GM18505 (cell line): ENCODE results near the gene FABP3.
"Not testable (repeated sequence)": the region's sequence is repeated elsewhere in the genome, so short reads cannot be mapped to it uniquely, and the experiment has no call there.

Source experiments
- ATAC-seq: cut with Tn5 transposase; IDR thresholded peaks from one replicate; pipeline ENCODE4 v1.9.1; 2021; ENCODE audit not compliant: unreplicated experiment
- POLR2A ChIP-seq: IDR thresholded peaks from 4 replicates; pipeline ENCODE4 v1.6.1; 2011; ENCODE audit warnings: borderline replicate concordance; ENCODE audit not compliant: insufficient read depth, insufficient read length; ENCODE audit errors: extremely low read depth

FABP3 gene

DNA sequence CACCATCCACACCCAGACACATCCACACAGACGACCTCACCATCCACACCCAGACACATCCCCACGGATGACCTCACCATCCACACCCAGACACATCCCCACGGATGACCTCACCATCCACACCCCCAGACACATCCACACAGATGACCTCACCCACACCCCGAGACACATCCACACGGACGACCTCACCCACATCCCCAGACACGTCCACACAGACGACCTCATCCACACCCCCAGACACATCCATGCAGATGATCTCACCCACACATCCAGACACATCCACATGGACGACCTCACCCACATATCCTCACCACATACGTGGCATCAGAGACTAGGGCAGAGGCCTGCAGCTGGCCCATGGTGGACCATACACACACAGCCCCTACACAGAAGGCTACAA, 14.7 kb upstream of the FABP3 start:
- TF ChIP-seq POLR2A: no peak
- ATAC-seq: no peak

DNA sequence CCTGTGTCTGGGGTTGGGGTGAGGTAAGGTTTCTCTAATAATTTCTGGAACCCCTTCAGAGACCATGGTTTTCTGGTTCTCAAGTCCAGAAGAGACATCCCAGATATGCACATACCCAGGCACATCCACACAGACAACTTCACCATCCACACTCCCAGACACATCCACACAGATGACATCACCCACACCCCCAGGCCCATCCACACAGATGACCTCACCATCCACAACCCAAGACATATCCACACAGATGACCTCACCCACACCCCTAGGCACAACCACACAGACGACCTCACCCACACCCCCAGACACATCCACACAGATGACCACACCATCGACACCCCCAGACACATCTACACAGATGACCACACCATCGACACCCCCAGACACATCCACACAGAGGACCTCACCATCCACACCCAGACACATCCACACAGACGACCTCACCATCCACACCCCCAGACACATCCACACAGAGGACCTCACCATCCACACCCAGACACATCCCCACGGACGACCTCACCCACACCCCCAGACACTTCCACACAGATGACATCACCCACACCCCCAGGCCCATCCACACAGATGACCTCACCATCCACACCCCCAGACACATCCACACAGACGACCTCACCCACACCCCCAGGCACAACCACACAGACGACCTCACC, 13.8 kb upstream of the FABP3 start:
- not testable (repeated sequence) for ATAC-seq

DNA sequence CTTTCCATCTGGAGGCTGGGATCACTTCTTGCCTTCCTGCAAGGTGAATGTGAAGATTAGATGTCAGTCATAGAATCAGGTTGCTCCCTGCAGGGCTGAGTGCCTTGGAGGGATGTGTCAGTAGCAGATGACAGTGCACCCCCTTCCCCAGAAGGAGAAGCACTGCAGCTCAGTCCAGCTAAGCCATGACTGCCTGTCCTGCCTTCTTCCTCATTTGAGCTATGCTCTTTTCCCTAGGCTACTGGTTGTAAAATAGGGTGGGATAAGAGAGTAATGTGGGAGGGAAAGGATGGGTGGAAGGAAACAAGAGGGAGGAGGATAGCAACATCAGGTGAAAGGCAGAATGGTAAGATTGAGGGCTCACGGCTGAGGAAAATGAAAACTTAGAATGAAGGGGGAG, 11.1 kb upstream of the FABP3 start:
- ATAC-seq: no peak
- TF ChIP-seq POLR2A: no peak

DNA sequence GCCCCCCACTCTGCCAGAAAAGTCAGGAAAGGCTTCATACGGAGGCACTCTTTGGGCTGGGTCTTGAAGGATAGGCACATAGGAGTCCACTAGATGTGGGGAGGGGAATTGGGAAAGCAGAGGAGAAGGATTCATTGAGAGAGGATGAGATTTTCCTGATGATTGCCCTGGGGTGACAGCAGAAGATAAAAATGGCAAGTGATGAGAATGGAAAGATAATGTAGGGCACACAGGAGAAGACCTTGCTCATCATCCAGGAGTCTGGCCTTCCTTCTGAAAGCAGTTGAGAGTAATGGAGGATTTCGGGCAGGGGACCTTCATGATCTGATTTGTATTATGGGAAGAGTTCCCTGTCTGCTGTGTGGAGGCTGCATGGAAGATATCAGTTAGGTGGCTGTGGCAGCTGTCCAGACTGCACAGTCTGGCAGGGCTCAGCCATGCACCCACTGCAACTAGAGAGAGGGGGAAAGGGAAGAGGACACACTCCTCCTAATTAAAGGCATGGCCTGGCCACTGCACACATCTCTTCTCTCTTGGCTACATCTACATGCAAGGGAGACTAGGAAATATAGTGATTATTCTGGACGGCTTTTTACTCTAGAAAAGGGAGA, 9.6 kb upstream of the FABP3 start:
- ATAC-seq: no peak
- no peak for TF ChIP-seq POLR2A

DNA sequence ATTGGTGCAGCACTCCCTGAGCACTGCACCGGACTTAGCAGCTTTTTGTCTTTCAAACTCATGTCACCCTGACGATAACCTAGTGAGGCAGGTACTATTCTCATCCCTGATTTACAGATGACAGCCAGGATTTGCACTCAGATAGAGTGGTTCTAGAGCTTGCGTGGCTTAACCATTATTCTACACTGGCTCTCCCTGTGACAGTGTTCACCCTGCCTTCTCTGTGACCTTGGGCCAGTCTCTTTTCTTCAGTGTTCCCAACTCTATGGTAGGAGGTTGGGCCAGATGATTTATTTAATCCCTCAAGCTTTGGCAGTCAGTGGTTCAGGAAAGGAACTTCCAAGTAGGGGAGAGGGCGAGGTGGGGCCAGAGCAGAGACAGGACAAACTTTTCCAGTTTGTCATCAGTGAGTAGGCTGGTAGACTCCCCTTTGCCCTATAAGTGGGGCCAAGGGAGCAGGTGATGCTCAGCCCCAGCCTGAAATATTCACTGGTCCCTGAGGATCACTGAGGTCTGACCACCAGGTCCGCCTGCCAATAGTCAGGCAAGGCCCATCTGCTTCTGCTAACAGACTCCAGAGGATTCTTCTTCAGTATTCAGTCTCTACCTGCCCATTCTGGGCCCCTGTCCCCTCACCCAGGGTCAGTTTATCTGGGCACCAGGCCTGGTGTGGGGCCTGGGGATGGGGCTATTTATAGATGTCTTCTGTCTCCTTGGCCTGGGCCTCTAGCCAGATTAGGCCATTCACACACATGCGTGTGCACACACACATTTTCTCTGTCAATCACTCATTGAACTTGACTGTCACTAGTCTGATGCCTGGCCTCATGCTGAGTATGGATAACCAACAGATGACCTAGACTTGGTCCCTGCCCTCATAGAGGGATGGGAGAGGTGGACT, 8.8 kb upstream of the FABP3 start:
- no peak for ATAC-seq
- no peak for TF ChIP-seq POLR2A

DNA sequence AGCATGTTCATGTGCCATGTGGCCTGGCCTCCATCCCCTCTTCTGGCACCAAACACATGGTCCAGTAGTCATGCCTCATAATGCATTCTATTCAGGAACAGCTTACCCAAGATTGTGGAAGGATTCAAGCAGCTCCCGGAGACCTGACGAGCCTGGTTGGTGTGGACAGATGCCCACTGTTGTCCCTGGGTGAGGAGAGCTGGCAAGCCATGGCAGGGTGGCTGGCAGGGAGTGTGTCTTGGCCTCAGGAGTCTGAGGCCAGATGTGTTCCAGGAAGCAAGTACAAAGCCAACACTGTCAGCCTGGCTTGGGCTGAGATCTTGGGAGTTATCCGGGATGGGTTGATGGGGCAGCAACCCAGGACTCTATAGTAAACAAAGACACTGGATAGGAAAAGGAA, 7.3 kb upstream of the FABP3 start:
- no peak for TF ChIP-seq POLR2A
- ATAC-seq: no peak

DNA sequence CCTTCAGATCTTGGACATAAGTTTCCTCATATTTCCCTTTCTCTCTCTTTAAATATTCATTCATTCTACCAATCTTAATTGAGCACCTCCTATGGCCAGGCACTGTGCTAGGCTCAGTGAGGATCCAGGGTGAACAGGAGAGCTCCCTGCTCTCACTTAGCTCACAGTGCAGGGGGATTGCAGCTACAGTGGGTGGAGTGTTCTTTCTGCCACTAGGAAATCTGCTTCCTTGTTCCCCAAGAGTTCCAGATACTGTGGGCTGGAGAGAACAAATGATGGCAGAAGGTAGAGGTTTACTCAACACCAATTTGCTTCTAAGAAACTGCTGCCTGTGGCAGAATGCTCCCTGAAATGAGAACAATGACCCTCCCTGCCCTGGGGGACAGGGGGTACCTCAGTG, 5.1 kb upstream of the FABP3 start:
- ATAC-seq: no peak
- TF ChIP-seq POLR2A: no peak

DNA sequence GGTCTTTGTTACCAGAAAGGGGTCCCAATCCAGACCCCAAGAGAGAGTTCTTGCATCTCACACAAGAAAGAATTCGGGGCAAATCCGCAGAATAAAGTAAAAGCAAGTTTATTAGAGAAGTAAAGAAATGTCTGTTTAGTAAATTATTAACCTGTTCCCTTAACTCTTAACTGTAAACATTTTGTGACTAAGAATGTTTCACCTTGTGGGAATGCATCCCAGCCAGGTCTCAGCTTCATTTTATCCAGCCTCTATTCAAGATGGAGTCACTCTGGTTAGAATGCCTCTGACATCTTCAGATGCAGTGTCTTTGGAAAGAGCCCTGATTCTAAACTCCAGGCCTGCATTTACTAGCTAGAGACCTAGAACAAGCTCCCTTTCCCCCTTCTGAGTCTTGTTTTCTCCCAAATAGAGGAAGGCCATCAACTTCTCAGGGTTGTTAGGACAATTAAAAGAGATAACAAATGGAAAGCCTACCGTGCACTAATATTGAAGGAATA, 4.5 kb upstream of the FABP3 start:
- no peak for ATAC-seq
- TF ChIP-seq POLR2A: no peak

DNA sequence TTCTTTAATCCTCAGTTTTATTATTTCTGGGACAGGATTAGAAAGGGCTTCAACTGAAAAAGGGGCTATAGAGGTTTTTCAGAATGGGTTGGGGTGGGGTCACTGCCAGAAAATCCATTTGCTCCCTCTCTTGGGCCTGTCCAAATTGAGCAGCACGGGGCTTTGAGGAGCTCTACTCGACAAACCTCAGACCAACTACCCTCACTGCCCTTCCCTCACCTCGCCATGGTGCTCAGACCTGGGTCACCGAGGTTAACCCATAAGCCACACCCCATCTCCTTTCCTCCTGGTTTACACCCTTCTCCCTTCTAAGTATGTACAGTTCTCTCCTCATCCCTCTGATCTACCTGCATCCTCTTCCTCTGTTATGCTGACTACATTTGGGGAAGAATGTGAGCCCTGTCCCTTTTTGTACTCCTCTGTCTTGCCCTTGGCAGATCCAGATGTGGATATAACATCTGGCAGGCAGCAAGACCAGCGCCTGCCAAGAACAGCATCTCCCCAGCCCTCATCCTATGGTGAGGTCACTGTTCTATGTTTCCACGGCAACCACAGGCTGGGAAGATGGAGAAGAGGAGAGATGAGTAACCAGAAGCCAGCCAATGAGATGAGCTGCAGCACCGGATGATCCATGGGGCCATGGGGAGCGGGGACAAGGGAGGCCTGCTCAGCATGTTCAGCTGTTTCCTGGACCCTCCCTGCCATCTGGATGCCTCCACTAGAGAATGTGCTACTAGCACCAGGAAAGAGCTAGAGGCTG, 3.7 kb upstream of the FABP3 start:
- TF ChIP-seq POLR2A: no peak
- no peak for ATAC-seq

DNA sequence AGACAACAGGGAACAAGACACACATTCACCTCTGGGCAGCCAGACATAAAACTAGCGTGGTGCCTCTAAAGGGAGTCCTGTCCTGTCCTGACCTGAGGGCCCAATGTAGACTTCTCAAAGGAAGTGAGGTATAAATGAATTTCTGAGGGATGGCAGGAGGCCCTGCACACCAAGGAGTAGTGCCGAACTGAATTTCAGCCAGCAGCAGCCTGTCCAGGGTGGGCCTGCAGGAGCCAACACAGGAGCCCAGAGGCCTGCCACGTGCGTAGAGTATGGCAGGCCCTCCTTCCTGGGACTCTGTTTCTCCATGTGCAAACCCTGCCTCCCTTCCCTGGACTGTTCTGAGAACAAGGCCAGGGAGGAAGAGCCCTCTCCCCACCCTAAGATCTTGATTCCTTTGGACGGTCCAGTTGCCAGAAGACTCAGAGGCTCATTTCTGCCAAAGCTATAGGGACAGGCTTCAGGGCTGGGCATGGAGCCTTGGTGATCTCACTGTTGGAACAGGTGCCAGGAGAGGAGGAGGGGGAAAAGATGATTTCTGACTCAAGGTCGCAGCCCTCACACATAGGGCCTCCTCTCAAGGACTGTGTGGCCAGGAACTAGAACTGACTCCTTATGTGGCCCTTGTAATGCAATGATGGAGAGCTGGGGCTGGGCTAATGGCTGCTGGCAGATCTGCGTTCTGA, 1.8 kb upstream of the FABP3 start:
- no peak for TF ChIP-seq POLR2A
- no peak for ATAC-seq

DNA sequence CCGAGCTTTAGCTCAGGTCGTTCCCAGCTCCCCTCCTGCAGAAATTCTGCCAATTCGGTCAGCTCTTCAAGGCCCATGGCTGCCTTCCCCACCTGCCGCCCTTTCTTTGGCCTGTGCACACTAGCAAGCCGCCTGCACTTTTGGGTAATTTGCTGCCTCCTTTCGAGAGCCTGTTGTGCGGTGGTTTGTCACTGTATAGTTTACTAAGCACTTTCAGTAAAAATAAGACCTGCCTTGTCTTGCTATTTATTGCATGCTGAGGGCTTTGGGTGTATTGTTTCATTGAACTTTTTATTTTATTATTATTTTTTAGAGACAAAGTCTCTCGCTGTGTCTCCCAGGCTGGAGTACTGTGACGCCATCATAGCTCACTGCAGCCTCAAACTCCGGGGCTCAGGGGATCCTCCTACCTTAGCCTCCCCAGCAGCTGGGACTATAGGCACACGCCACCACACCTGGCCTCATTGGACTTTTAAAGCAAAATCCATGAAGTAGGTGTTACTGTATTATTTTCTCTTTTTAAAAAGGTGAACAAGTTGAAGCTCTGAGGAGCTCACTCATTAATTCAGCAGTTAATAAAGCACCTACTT, 1.1 kb upstream of the FABP3 start:
- ATAC-seq: no peak
- no peak for TF ChIP-seq POLR2A

DNA sequence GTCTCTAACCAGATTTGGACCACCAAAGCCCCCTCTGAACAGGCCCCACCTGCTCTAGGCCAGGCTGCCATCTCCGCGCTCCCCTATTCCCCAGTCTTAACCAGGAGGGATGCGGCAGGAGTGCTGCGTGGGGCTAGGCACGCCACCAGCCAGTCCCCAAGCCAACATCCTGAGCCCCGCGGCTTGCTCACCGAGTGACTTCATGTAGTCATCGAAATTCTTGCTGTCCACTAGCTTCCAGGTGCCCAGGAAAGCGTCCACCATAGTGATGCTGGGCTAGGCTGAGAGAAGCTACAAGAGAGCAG, 173 bp downstream of the FABP3 start:
- no peak for TF ChIP-seq POLR2A
- no peak for ATAC-seq

DNA sequence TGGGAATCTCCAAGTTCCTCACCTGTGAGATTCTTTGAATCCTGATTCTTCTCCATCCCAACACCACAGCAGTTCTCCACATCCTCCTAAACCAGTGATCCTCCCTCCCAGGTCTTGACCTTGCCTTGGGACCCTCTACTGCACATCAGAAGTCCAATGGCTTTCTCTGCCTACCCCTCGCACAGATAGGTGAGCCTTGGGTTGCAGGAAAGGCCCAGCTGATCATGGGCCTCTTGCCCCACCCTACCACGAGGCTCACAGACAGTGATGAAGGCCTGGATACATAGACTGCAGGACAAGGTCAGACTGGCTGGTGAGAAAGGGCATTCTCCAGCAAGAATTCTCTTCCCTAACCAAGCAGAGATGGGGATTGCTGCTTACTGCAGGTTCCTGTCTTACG, 825 bp downstream of the FABP3 start:
- TF ChIP-seq POLR2A: no peak
- ATAC-seq: no peak
